Prostate gland (tissue), 2 donors: Measurements from ENCODE around the gene NDUFA8.

ENCODE experiments used
- POLR2A ChIP-seq: fragments of 450-650 bp; IDR thresholded peaks from one replicate; pipeline ENCODE4 v1.6.1; 2016; ENCODE audit warnings: antibody characterized with exemption, mild to moderate bottlenecking
- TF ChIP-seq, protein P1 (sequence below), 4 experiments: fragments of 200-600 bp in 2 of 4; fragments of 450-650 bp in 2 of 4; sonication (generic) in 2 of 4; IDR thresholded peaks; 1 replicate in 3 of 4; 2 replicates in 1 of 4; pipeline ENCODE4 v1.5.1; 2016 to 2019; ENCODE audit warnings: antibody characterized with exemption in 4 of 4, mild to moderate bottlenecking in 2 of 4, moderate library complexity in 2 of 4

- no peak for TF ChIP-seq POLR2A
- TF ChIP-seq, protein P1, sequence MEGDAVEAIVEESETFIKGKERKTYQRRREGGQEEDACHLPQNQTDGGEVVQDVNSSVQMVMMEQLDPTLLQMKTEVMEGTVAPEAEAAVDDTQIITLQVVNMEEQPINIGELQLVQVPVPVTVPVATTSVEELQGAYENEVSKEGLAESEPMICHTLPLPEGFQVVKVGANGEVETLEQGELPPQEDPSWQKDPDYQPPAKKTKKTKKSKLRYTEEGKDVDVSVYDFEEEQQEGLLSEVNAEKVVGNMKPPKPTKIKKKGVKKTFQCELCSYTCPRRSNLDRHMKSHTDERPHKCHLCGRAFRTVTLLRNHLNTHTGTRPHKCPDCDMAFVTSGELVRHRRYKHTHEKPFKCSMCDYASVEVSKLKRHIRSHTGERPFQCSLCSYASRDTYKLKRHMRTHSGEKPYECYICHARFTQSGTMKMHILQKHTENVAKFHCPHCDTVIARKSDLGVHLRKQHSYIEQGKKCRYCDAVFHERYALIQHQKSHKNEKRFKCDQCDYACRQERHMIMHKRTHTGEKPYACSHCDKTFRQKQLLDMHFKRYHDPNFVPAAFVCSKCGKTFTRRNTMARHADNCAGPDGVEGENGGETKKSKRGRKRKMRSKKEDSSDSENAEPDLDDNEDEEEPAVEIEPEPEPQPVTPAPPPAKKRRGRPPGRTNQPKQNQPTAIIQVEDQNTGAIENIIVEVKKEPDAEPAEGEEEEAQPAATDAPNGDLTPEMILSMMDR (IDR thresholded peaks at IDR 0.05): no peak
These were observed 12.6 kb upstream of the NDUFA8 start for GRCh38 chr9:122172131-122172530.
